KOPT-K1 (cell line): ENCODE data around the gene SERPINA5.

ENCODE experiments used
- H3K27ac ChIP-seq: fragments of 200-600 bp; sonication (generic); 2 replicates; pipeline ENCODE4 v1.5.1; 2016; ENCODE audit warnings: antibody characterized with exemption, mild to moderate bottlenecking, low read depth, low read length; ENCODE audit not compliant: poor library complexity, severe bottlenecking
- H3K36me3 ChIP-seq: fragments of 200-600 bp; sonication (generic); 2 replicates; pipeline ENCODE4 v1.5.1; 2017; ENCODE audit warnings: antibody characterized with exemption, mild to moderate bottlenecking, low read length, moderate library complexity; ENCODE audit not compliant: insufficient read depth
- H3K9me3 ChIP-seq: fragments of 200-600 bp; sonication (generic); 2 replicates; pipeline ENCODE4 v1.5.1; 2017; ENCODE audit warnings: antibody characterized with exemption, low read length, mild to moderate bottlenecking; ENCODE audit not compliant: insufficient read depth, poor library complexity, severe bottlenecking

Gene SERPINA5

GRCh38 chr14:94581127-94581999 is at the start of gene SERPINA5:
Gene SERPINA5, plus strand, starts transcription at chr14:94581426. Its CDS starts 5,937 bp downstream, at chr14:94587363.
- Histone ChIP-seq H3K9me3 (no peaks in the 10 kb centered on the region), H3K36me3 (no peaks in the 10 kb centered on the region), H3K27ac (no peak within 1 kb of the TSS)

GRCh38 chr14:94532447-94532846 is 48.8 kb upstream of the SERPINA5 start:
- Histone ChIP-seq H3K9me3 (no peaks in the 10 kb centered on the region), H3K36me3 (no peaks in the 10 kb centered on the region), H3K27ac (no peak overlapping the region)

GRCh38 chr14:94535506-94535905 is 45.7 kb upstream of the SERPINA5 start:
- Histone ChIP-seq H3K27ac (no peak overlapping the region), H3K36me3 (no peaks in the 10 kb centered on the region), H3K9me3 (no peaks in the 10 kb centered on the region)

GRCh38 chr14:94536836-94537235 is 44.4 kb upstream of the SERPINA5 start:
- Histone ChIP-seq H3K9me3 (no peaks in the 10 kb centered on the region), H3K27ac (no peak overlapping the region), H3K36me3 (no peaks in the 10 kb centered on the region)

GRCh38 chr14:94538070-94538740 is 43.0 kb upstream of the SERPINA5 start:
- no peaks in the 10 kb centered on the region for H3K9me3 ChIP-seq
- no peak overlapping the region for H3K27ac ChIP-seq
- no peaks in the 10 kb centered on the region for H3K36me3 ChIP-seq

GRCh38 chr14:94539181-94539580 is 42.0 kb upstream of the SERPINA5 start:
- no peak overlapping the region for H3K27ac ChIP-seq
- no peaks in the 10 kb centered on the region for H3K36me3 ChIP-seq
- H3K9me3 ChIP-seq, result no peaks in the 10 kb centered on the region

GRCh38 chr14:94540031-94540794 is 41.0 kb upstream of the SERPINA5 start:
- Histone ChIP-seq H3K36me3 (no peaks in the 10 kb centered on the region), H3K9me3 (no peaks in the 10 kb centered on the region), H3K27ac (no peak overlapping the region)

- no peaks in the 10 kb centered on the region for H3K36me3 ChIP-seq
- no peaks in the 10 kb centered on the region for H3K9me3 ChIP-seq
- no peak overlapping the region for H3K27ac ChIP-seq
Observed at GRCh38 chr14:94541234-94541975, 39.8 kb upstream of the SERPINA5 start.

GRCh38 chr14:94542111-94542810 is 39.0 kb upstream of the SERPINA5 start:
- Histone ChIP-seq H3K36me3 (no peaks in the 10 kb centered on the region), H3K9me3 (no peaks in the 10 kb centered on the region), H3K27ac (no peak overlapping the region)

GRCh38 chr14:94542811-94543440 is 38.3 kb upstream of the SERPINA5 start:
- no peak overlapping the region for H3K27ac ChIP-seq
- H3K36me3 ChIP-seq, result no peaks in the 10 kb centered on the region
- H3K9me3 ChIP-seq, result no peaks in the 10 kb centered on the region

GRCh38 chr14:94543449-94544124 is 37.6 kb upstream of the SERPINA5 start:
- Histone ChIP-seq H3K27ac (no peak overlapping the region), H3K36me3 (no peaks in the 10 kb centered on the region), H3K9me3 (no peaks in the 10 kb centered on the region)

- Histone ChIP-seq H3K9me3 (no peaks in the 10 kb centered on the region), H3K36me3 (no peaks in the 10 kb centered on the region), H3K27ac (no peak overlapping the region)
Observed at GRCh38 chr14:94544726-94545125, 36.5 kb upstream of the SERPINA5 start.

- H3K27ac ChIP-seq, result no peak overlapping the region
- no peaks in the 10 kb centered on the region for H3K36me3 ChIP-seq
- H3K9me3 ChIP-seq, result no peaks in the 10 kb centered on the region
Observed at GRCh38 chr14:94545131-94545841, 35.9 kb upstream of the SERPINA5 start.
